Spleen (tissue), 11 donors: ENCODE data around the gene AKR1B15. TPM values are rescaled to one million over a fixed set of nuclear protein-coding genes. Genes with fewer than 3 reads are reported as not detected.

Experiments
- DNase-seq: peaks from one replicate; pipeline ENCODE4 v3.0.0-alpha.2; 2020
- H3K27ac ChIP-seq, 8 donors: fragments of 200-600 bp; sonication (generic) in 7 of 8; 1 replicate in 4 of 8; 2 replicates in 4 of 8; pipeline versions ENCODE4 v1.5.0 to v1.8.0; 2016 to 2021; ENCODE audit warnings: inconsistent platforms in 4 of 8, mild to moderate bottlenecking in 4 of 8, moderate library complexity in 1 of 8
- H3K27me3 ChIP-seq, 7 donors: fragments of 200-600 bp; sonication (generic) in 6 of 7; replicated peaks in 1 of 7; 1 replicate in 4 of 7; 2 replicates in 3 of 7; pipeline versions ENCODE4 v1.5.0 to v1.8.0; 2016 to 2021; ENCODE audit warnings: inconsistent platforms in 3 of 7, mild to moderate bottlenecking in 1 of 7
- H3K36me3 ChIP-seq, 6 donors: fragments of 200-600 bp; sonication (generic) in 5 of 6; 1 replicate in 4 of 6; 2 replicates in 2 of 6; pipeline versions ENCODE4 v1.5.0 to v1.8.0; 2016 to 2021; ENCODE audit warnings: inconsistent platforms in 2 of 6
- H3K4me1 ChIP-seq, 6 donors: fragments of 200-600 bp; sonication (generic) in 5 of 6; 1 replicate in 3 of 6; 2 replicates in 3 of 6; pipeline versions ENCODE4 v1.5.0 to v1.8.0; 2016 to 2021; ENCODE audit warnings: inconsistent platforms in 3 of 6
- H3K4me3 ChIP-seq, 8 donors: fragments of 200-600 bp; sonication (generic) in 7 of 8; 1 replicate in 4 of 8; 2 replicates in 4 of 8; pipeline versions ENCODE4 v1.5.0 to v1.8.0; 2016 to 2021; ENCODE audit warnings: inconsistent platforms in 4 of 8, mild to moderate bottlenecking in 4 of 8, moderate library complexity in 2 of 8
- H3K9me3 ChIP-seq, 8 donors: fragments of 200-600 bp; sonication (generic) in 7 of 8; 1 replicate in 4 of 8; 2 replicates in 4 of 8; pipeline versions ENCODE4 v1.5.0 to v1.8.0; 2016 to 2021; ENCODE audit warnings: inconsistent platforms in 4 of 8
- CTCF ChIP-seq, 11 experiments: fragments of 200-600 bp in 7 of 11; fragments of 450-650 bp in 4 of 11; sonication (generic) in 4 of 11; IDR thresholded peaks in 8 of 11; conservative IDR thresholded peaks in 3 of 11; 1 replicate in 7 of 11; 2 replicates in 4 of 11; pipeline versions ENCODE4 v1.4.0 to v1.8.0; 2016 to 2021; ENCODE audit warnings: antibody characterized with exemption in 11 of 11, inconsistent platforms in 4 of 11, mild to moderate bottlenecking in 1 of 11
- POLR2A ChIP-seq, 3 donors: fragments of 450-650 bp; IDR thresholded peaks; one replicate each; pipeline ENCODE4 v1.5.1; 2017; ENCODE audit warnings: antibody characterized with exemption in 3 of 3, mild to moderate bottlenecking in 1 of 3
- POLR2AphosphoS5 ChIP-seq, 3 donors: sonication (generic); formaldehyde crosslinking; IDR thresholded peaks; one replicate each; pipeline ENCODE4 v1.5.1; 2017; ENCODE audit warnings: antibody characterized with exemption in 3 of 3
- whole genome bisulfite sequencing, 5 donors: extraction: QIAGEN DNeasy Blood & Tissue Kit in 3 of 5; methylation state at CpG; one replicate each; pipeline versions ENCODE4 v1.1.5 to v1.1.7; 2013 to 2018; 5-methylcytosine and 5-hydroxymethylcytosine counted together
- intact Hi-C: fragments of 100-400 bp; cut with DNase I; formaldehyde crosslinking; loops from one replicate; pipeline ENCODE4 v1.15.0; 2023; ENCODE audit warnings: low total_unique reads
- polyA plus RNA-seq, 3 donors: library from polyadenylated mRNA; stranded (reverse); fragments of 200-250 nt; gene quantifications; one replicate each; pipeline ENCODE4 v1.2.1, GENCODE V29; 2013
- total RNA-seq, 7 donors: library from RNA; depleted of rRNA in 3 of 7; stranded (reverse); fragments of >200 nt in 3 of 7; fragmentation: NEBNext Ultra II Directional in 4 of 7; extraction: Animal tissue kit (Norgen Biotek cat#: 25700) in 4 of 7; gene quantifications; one replicate each; pipeline versions ENCODE4 v1.1.0 to v1.2.1, GENCODE V29; 2016 to 2021
- donor health status: healthy with polysubstance abuse.
- donor health status: DM: no; HTN: no; CAD: no; lungs with moderate emphysema.
- donor health status: DM: no; HTN: no; CAD: no.
- donor health status: Bipolar disorder and iron deficiency.
- donor health status: healthy.
- donor health status: DM: no; HTN: no; CAD: no.
- donor health status: DM: yes; HTN: yes; CAD: no.

The AKR1B15 gene
- total and polyA plus RNA-seq, 10 donors = not detected

GRCh38 chr7:134618756-134619530, 70.0 kb downstream of the AKR1B15 start:
- Histone ChIP-seq H3K36me3 (no peaks in the 10 kb centered on the region), H3K4me1 (no peaks in the 10 kb centered on the region), H3K4me3 (no peak overlapping the region), H3K9me3 (no peaks in the 10 kb centered on the region), H3K27ac (no peak overlapping the region), H3K27me3 (peaks cover 0 to 20% (median 0%) of the 10 kb centered on the region in 7 donors)
- intact Hi-C loops = no loop called here
- TF ChIP-seq CTCF (IDR thresholded peaks at IDR 0.05 in 8 of 11, conservative IDR thresholded peaks at IDR 0.05 in 3 of 11) (no peak), POLR2A (IDR thresholded peaks at IDR 0.05) (no peak), POLR2AphosphoS5 (IDR thresholded peaks at IDR 0.05) (no peak)
- WGBS, 5 donors = 56 to 80% (median 65%) methylated on average over 5 of the region's 5 CpGs
- DNase-seq = no peak

GRCh38 chr7:134619627-134620331, 70.9 kb downstream of the AKR1B15 start:
- TF ChIP-seq CTCF (IDR thresholded peaks at IDR 0.05 in 8 of 11, conservative IDR thresholded peaks at IDR 0.05 in 3 of 11) (no peak), POLR2AphosphoS5 (IDR thresholded peaks at IDR 0.05) (no peak), POLR2A (IDR thresholded peaks at IDR 0.05) (no peak)
- Histone ChIP-seq H3K36me3 (no peaks in the 10 kb centered on the region), H3K9me3 (no peaks in the 10 kb centered on the region), H3K4me1 (no peaks in the 10 kb centered on the region), H3K27me3 (peaks cover 0 to 25% (median 0%) of the 10 kb centered on the region in 7 donors), H3K4me3 (no peak overlapping the region), H3K27ac (no peak overlapping the region)
- DNase-seq = no peak
- WGBS, 5 donors = 52 to 77% (median 73%) methylated on average over 2 of the region's 2 CpGs
- intact Hi-C loops = no loop called here

GRCh38 chr7:134622303-134622995, 73.5 kb downstream of the AKR1B15 start:
- Histone ChIP-seq H3K27me3 (peaks cover 0 to 25% (median 0%) of the 10 kb centered on the region in 7 donors), H3K9me3 (no peaks in the 10 kb centered on the region), H3K27ac (no peak overlapping the region), H3K4me1 (no peaks in the 10 kb centered on the region), H3K4me3 (no peak overlapping the region), H3K36me3 (no peaks in the 10 kb centered on the region)
- intact Hi-C loops = no loop called here
- no peak for DNase-seq
- TF ChIP-seq CTCF (IDR thresholded peaks at IDR 0.05 in 8 of 11, conservative IDR thresholded peaks at IDR 0.05 in 3 of 11) (no peak), POLR2AphosphoS5 (IDR thresholded peaks at IDR 0.05) (no peak), POLR2A (IDR thresholded peaks at IDR 0.05) (no peak)
- 70 to 86% (median 80%) methylated on average over 7 of the region's 7 CpGs for WGBS, 5 donors
